ENCODE measurements around the gene MYZAP. TPM values are rescaled to one million over a fixed set of nuclear protein-coding genes. Genes with fewer than 3 reads are reported as not detected.

Gene MYZAP
- total RNA-seq, 1 donor from 2014 or later = 11.9 TPM

- Mint-ChIP-seq H3K27me3 (no peaks in the 10 kb centered on the region), H3K4me3 (ENCODE audit: low read depth) (no peak overlapping the region), H3K9me3 (ENCODE audit: low read depth) (peaks cover 3% of the 10 kb centered on the region), H3K36me3 (ENCODE audit: insufficient read depth) (peaks cover 9% of the 10 kb centered on the region), H3K4me1 (ENCODE audit: low read depth) (peaks cover 13% of the 10 kb centered on the region), H3K27ac (no peak overlapping the region)
- TF ChIP-seq CTCF (IDR thresholded peaks at IDR 0.05; ENCODE audit: unreplicated experiment) = no peak
- no peak for DNase-seq (ENCODE audit: low spot score, unreplicated experiment)
Observed at GRCh38 chr15:57647791-57648130, 56.1 kb downstream of the MYZAP start.

GRCh38 chr15:57649138-57649537 lies 57.4 kb downstream of the MYZAP start:
- Mint-ChIP-seq H3K36me3 (ENCODE audit: insufficient read depth) (peaks cover 6% of the 10 kb centered on the region), H3K4me3 (ENCODE audit: low read depth) (no peak overlapping the region), H3K9me3 (ENCODE audit: low read depth) (peaks cover 3% of the 10 kb centered on the region), H3K4me1 (ENCODE audit: low read depth) (peaks cover 11% of the 10 kb centered on the region), H3K27me3 (no peaks in the 10 kb centered on the region), H3K27ac (no peak overlapping the region)
- no peak for DNase-seq (ENCODE audit: low spot score, unreplicated experiment)
- TF ChIP-seq CTCF (IDR thresholded peaks at IDR 0.05; ENCODE audit: unreplicated experiment) = no peak

- H3K27me3 Mint-ChIP-seq = no peaks in the 10 kb centered on the region
- no peak overlapping the region for H3K27ac Mint-ChIP-seq
- no peak for TF ChIP-seq CTCF (IDR thresholded peaks at IDR 0.05; ENCODE audit: unreplicated experiment)
- DNase-seq (ENCODE audit: low spot score, unreplicated experiment) = no peak
- no peak overlapping the region for H3K4me3 Mint-ChIP-seq (ENCODE audit: low read depth)
- H3K9me3 Mint-ChIP-seq (ENCODE audit: low read depth) = peaks cover 3% of the 10 kb centered on the region
- no peaks in the 10 kb centered on the region for H3K36me3 Mint-ChIP-seq (ENCODE audit: insufficient read depth)
- H3K4me1 Mint-ChIP-seq (ENCODE audit: low read depth) = peaks cover 11% of the 10 kb centered on the region
Observed at GRCh38 chr15:57651445-57651844, 59.7 kb downstream of the MYZAP start.

- Mint-ChIP-seq H3K9me3 (ENCODE audit: low read depth) (peaks cover 3% of the 10 kb centered on the region), H3K27ac (no peak overlapping the region), H3K4me1 (ENCODE audit: low read depth) (peaks cover 3% of the 10 kb centered on the region), H3K36me3 (ENCODE audit: insufficient read depth) (no peaks in the 10 kb centered on the region), H3K27me3 (no peaks in the 10 kb centered on the region), H3K4me3 (ENCODE audit: low read depth) (no peak overlapping the region)
- no peak for TF ChIP-seq CTCF (IDR thresholded peaks at IDR 0.05; ENCODE audit: unreplicated experiment)
- DNase-seq (ENCODE audit: low spot score, unreplicated experiment) = no peak
Observed at GRCh38 chr15:57652481-57652880, 60.8 kb downstream of the MYZAP start.

GRCh38 chr15:57654153-57654852 lies 62.6 kb downstream of the MYZAP start:
- no peak overlapping the region for H3K4me3 Mint-ChIP-seq (ENCODE audit: low read depth)
- TF ChIP-seq CTCF (IDR thresholded peaks at IDR 0.05; ENCODE audit: unreplicated experiment) = no peak
- H3K36me3 Mint-ChIP-seq (ENCODE audit: insufficient read depth) = no peaks in the 10 kb centered on the region
- DNase-seq (ENCODE audit: low spot score, unreplicated experiment) = no peak
- H3K27me3 Mint-ChIP-seq = no peaks in the 10 kb centered on the region
- H3K27ac Mint-ChIP-seq = no peak overlapping the region
- no peaks in the 10 kb centered on the region for H3K4me1 Mint-ChIP-seq (ENCODE audit: low read depth)
- peaks cover 3% of the 10 kb centered on the region for H3K9me3 Mint-ChIP-seq (ENCODE audit: low read depth)
